ENCODE results near the gene CELF5. TPM values are rescaled to one million over a fixed set of nuclear protein-coding genes. Genes with fewer than 3 reads are reported as not detected.

The CELF5 gene
- total RNA-seq, 1 experiment from 2014 or later: 0.48 TPM

GRCh38 chr19:3336351-3336679, 111.9 kb downstream of the CELF5 start:
- BruUV-seq (replicated peaks): no TSS peak
- intact Hi-C loops (cut with micrococcal nuclease; ENCODE audit: unreplicated experiment): no loop called here
- no peak for TF ChIP-seq EZH2 (IDR thresholded peaks at IDR 0.05; ENCODE audit: low read depth)
- TF ChIP-seq CTCF (conservative IDR thresholded peaks at IDR 0.05): no peak
- Histone ChIP-seq H3K9me2 (ENCODE audit: insufficient read depth) (no peaks in the 10 kb centered on the region), H2AFZ (no peak overlapping the region), H3K27me3 (ENCODE audit: insufficient read depth, low read depth) (no peaks in the 10 kb centered on the region), H3K36me3 (ENCODE audit: low read depth) (no peaks in the 10 kb centered on the region), H3K4me3 (peak overlapping the region; percentile 7; the same call in 1 of the 2 replicates), H3K27ac (peak overlapping the region; percentile 65), H3K9me3 (ENCODE audit: insufficient read depth, low read depth) (no peaks in the 10 kb centered on the region), H3K4me2 (peak overlapping the region; percentile 74), H4K20me1 (ENCODE audit: insufficient read depth) (no peaks in the 10 kb centered on the region), H3K4me1 (replicated peaks; ENCODE audit: insufficient read depth) (peaks cover 32% of the 10 kb centered on the region), H3F3A (ENCODE audit: insufficient read depth, low read depth) (peaks cover 12% of the 10 kb centered on the region; the same call in 1 of the 2 replicates), H3K79me2 (ENCODE audit: low read depth) (no peaks in the 10 kb centered on the region)
- ChIA-PET POLR2A (ENCODE audit: unreplicated experiment) (no interaction called here), CTCF (no interaction called here)
- DNase-seq: no peak

- intact Hi-C loops (cut with micrococcal nuclease; ENCODE audit: unreplicated experiment): no loop called here
- Histone ChIP-seq H3K9me3 (ENCODE audit: insufficient read depth, low read depth) (no peaks in the 10 kb centered on the region), H3F3A (ENCODE audit: insufficient read depth, low read depth) (peaks cover 12% of the 10 kb centered on the region; the same call in 1 of the 2 replicates), H3K9me2 (ENCODE audit: insufficient read depth) (no peaks in the 10 kb centered on the region), H3K27ac (peak overlapping the region; percentile 65), H3K79me2 (ENCODE audit: low read depth) (no peaks in the 10 kb centered on the region), H3K4me2 (peak overlapping the region; percentile 74), H4K20me1 (ENCODE audit: insufficient read depth) (no peaks in the 10 kb centered on the region), H2AFZ (peak overlapping the region; percentile 60; the same call in 1 of the 2 replicates), H3K27me3 (ENCODE audit: insufficient read depth, low read depth) (no peaks in the 10 kb centered on the region), H3K4me3 (peak overlapping the region; percentile 7; the same call in 1 of the 2 replicates), H3K36me3 (ENCODE audit: low read depth) (no peaks in the 10 kb centered on the region), H3K4me1 (replicated peaks; ENCODE audit: insufficient read depth) (peaks cover 32% of the 10 kb centered on the region)
- POLR2A ChIA-PET (ENCODE audit: unreplicated experiment): no interaction called here
- TF ChIP-seq EZH2 (IDR thresholded peaks at IDR 0.05; ENCODE audit: low read depth): no peak
- TF ChIP-seq CTCF (conservative IDR thresholded peaks at IDR 0.05): no peak
- CTCF ChIA-PET: no interaction called here
- no TSS peak for BruUV-seq (replicated peaks)
- DNase-seq: peak; percentile 62 to 70
Observed at GRCh38 chr19:3336680-3337523, 112.4 kb downstream of the CELF5 start.

GRCh38 chr19:3338541-3339181, 114.2 kb downstream of the CELF5 start:
- Histone ChIP-seq H3K27ac (no peak overlapping the region), H2AFZ (no peak overlapping the region), H3K4me3 (no peak overlapping the region), H3F3A (ENCODE audit: insufficient read depth, low read depth) (peaks cover 12% of the 10 kb centered on the region; the same call in 1 of the 2 replicates), H4K20me1 (ENCODE audit: insufficient read depth) (no peaks in the 10 kb centered on the region), H3K79me2 (ENCODE audit: low read depth) (no peaks in the 10 kb centered on the region), H3K36me3 (ENCODE audit: low read depth) (no peaks in the 10 kb centered on the region), H3K27me3 (ENCODE audit: insufficient read depth, low read depth) (no peaks in the 10 kb centered on the region), H3K4me2 (0 out of 2 replicates have a peak overlapping the region, but pooled peaks have one; percentile 23), H3K9me3 (ENCODE audit: insufficient read depth, low read depth) (no peaks in the 10 kb centered on the region), H3K4me1 (replicated peaks; ENCODE audit: insufficient read depth) (peaks cover 32% of the 10 kb centered on the region), H3K9me2 (ENCODE audit: insufficient read depth) (no peaks in the 10 kb centered on the region)
- ChIA-PET POLR2A (ENCODE audit: unreplicated experiment) (interaction anchor here (0.7 kb wide), 1 partner anchor 1825 kb away, joined by 3 read pairs; no protein-coding TSS in a partner anchor), CTCF (interaction anchor here (0.7 kb wide), 1 partner anchor 9 kb away, joined by 3 read pairs; no protein-coding TSS in a partner anchor)
- peak in 1 of 2 experiments; percentile 26 for DNase-seq
- no TSS peak for BruUV-seq (replicated peaks)
- TF ChIP-seq EZH2 (IDR thresholded peaks at IDR 0.05; ENCODE audit: low read depth) (no peak), CTCF (conservative IDR thresholded peaks at IDR 0.05) (no peak)
- intact Hi-C loops (cut with micrococcal nuclease; ENCODE audit: unreplicated experiment): no loop called here

Measured in PC-9 (cell line).